A172 (cell line): ENCODE data around the gene VIPR2. TPM values are rescaled to one million over a fixed set of nuclear protein-coding genes. Genes with fewer than 3 reads are reported as not detected.
A peak's percentile ranks its signal among the peaks of the same experiment; 100 is the strongest.
"Not testable (repeated sequence)": the region's sequence is repeated elsewhere in the genome, so short reads cannot be mapped to it uniquely, and the experiment has no call there.

Experiments
- DNase-seq: peaks from one replicate; pipeline ENCODE4 v3.0.0-alpha.2; 2015; ENCODE audit warnings: low spot score
- total RNA-seq: library from RNA; depleted of rRNA; stranded (reverse); fragments of >200 nt; shearing (Covaris generic); gene quantifications from 2 replicates; pipeline ENCODE4 v1.2.3, GENCODE V29; 2014

The VIPR2 gene
- total RNA-seq, 1 experiment from 2014 or later = not detected

GRCh38 chr7:159140170-159140910 lies 4.3 kb downstream of the VIPR2 start:
- no peak for DNase-seq

GRCh38 chr7:159139639-159140038 lies 5.0 kb downstream of the VIPR2 start:
- no peak for DNase-seq

GRCh38 chr7:159139202-159139601 lies 5.5 kb downstream of the VIPR2 start:
- no peak for DNase-seq

- no peak for DNase-seq
Measured at GRCh38 chr7:159138508-159138907, 6.2 kb downstream of the VIPR2 start.

GRCh38 chr7:159137906-159138305 lies 6.8 kb downstream of the VIPR2 start:
- DNase-seq = no peak

GRCh38 chr7:159136846-159137245 lies 7.8 kb downstream of the VIPR2 start:
- no peak for DNase-seq

GRCh38 chr7:159136442-159136841 lies 8.2 kb downstream of the VIPR2 start:
- DNase-seq = no peak

GRCh38 chr7:159136013-159136412 lies 8.7 kb downstream of the VIPR2 start:
- DNase-seq = no peak

- not testable (repeated sequence) for DNase-seq
Measured at GRCh38 chr7:159132670-159133443, 11.8 kb downstream of the VIPR2 start.

GRCh38 chr7:159130820-159131219 lies 13.8 kb downstream of the VIPR2 start:
- no peak for DNase-seq

GRCh38 chr7:159130199-159130775 lies 14.4 kb downstream of the VIPR2 start:
- no peak for DNase-seq

GRCh38 chr7:159128767-159129166 lies 15.9 kb downstream of the VIPR2 start:
- DNase-seq = no peak

- no peak for DNase-seq
Measured at GRCh38 chr7:159127691-159128642, 16.7 kb downstream of the VIPR2 start.

- DNase-seq = peak; percentile 22
Measured at GRCh38 chr7:159126311-159127260, 18.1 kb downstream of the VIPR2 start.

- DNase-seq = no peak
Measured at GRCh38 chr7:159125955-159126270, 18.8 kb downstream of the VIPR2 start.

- no peak for DNase-seq
Measured at GRCh38 chr7:159125104-159125954, 19.3 kb downstream of the VIPR2 start.

- not testable (repeated sequence) for DNase-seq
Measured at GRCh38 chr7:159123793-159124192, 20.9 kb downstream of the VIPR2 start.

GRCh38 chr7:159123294-159123693 lies 21.4 kb downstream of the VIPR2 start:
- DNase-seq = not testable (repeated sequence)

- DNase-seq = no peak
Measured at GRCh38 chr7:159122276-159122675, 22.4 kb downstream of the VIPR2 start.

GRCh38 chr7:159121476-159121875 lies 23.2 kb downstream of the VIPR2 start:
- DNase-seq = no peak
